ENCODE results near the gene MBOAT7. TPM values are rescaled to one million over a fixed set of nuclear protein-coding genes. Genes with fewer than 3 reads are reported as not detected.

Gene MBOAT7
- total RNA-seq, 1 experiment from 2014 or later = 100 TPM

DNA sequence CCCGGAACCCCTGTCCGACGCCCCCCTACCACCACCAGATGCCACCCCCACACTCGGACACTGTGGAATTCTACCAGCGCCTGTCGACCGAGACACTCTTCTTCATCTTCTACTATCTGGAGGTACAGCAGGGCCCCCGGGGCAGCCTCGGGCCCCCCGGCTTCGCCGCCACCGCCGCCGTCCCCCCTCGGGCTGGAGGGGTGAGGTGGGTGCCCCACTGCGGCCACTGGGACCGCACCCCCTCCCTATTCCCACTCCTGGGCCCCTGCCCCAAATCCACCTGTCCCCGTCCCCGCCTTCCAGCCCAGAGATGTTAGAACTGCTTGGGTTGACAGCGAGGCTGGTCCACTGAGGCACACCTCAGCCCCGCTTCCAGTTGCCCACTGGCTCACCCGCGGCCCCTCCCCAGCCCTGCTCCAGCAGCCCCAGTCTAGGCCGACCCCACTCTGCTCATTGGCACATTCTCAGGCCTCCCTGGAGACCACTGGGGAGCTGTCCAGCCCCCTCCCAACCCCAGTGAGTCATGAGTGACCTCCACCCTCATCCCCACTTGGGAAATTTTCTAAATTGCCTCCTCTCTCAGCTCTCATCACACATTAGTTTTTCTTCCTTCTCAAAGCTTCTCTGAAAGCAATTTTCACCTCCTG is 36.4 kb downstream of the MBOAT7 start:
- no peak overlapping the region for H2BK120ac ChIP-seq (ENCODE audit: low read depth, low read length, poor library complexity, severe bottlenecking)
- H4K91ac ChIP-seq (ENCODE audit: insufficient read length, low read depth, low read length) = no peak overlapping the region
- H2BK12ac ChIP-seq (ENCODE audit: insufficient read length, low read depth, low read length) = no peak overlapping the region
- H3K4me1 ChIP-seq (ENCODE audit: insufficient read depth, low read length) = no peaks in the 10 kb centered on the region
- DNase-seq = no peak
- H3K79me2 ChIP-seq (ENCODE audit: insufficient read depth, low read length) = no peaks in the 10 kb centered on the region
- no peaks in the 10 kb centered on the region for H4K20me1 ChIP-seq (ENCODE audit: control insufficient read depth, insufficient read depth, insufficient read length)
- no peaks in the 10 kb centered on the region; the same call in 1 of the 2 replicates for H3K27me3 Mint-ChIP-seq (ENCODE audit: low read depth)
- no peak overlapping the region for H2BK5ac ChIP-seq (ENCODE audit: insufficient read length, low read length)
- H3K23me2 ChIP-seq (ENCODE audit: insufficient read length, low read depth, low read length, poor library complexity, severe bottlenecking) = no peaks in the 10 kb centered on the region
- no peak overlapping the region for H4K5ac ChIP-seq (ENCODE audit: insufficient read length, low read depth, low read length)
- H3K4me1 Mint-ChIP-seq = no peaks in the 10 kb centered on the region
- H3K4me3 Mint-ChIP-seq = no peak overlapping the region; a peak in 1 of 5 replicates
- no peak overlapping the region for H3K23ac ChIP-seq (ENCODE audit: insufficient read length, low read depth, low read length)
- peaks cover 50 to 85% (median 84%) of the 10 kb centered on the region in 3 experiments for H3K36me3 Mint-ChIP-seq (ENCODE audit: insufficient read depth in 1 of 3, low read depth in 3 of 3)
- no peak overlapping the region for H3T11ph ChIP-seq (ENCODE audit: low read length)
- H3K79me1 ChIP-seq (ENCODE audit: insufficient read depth, low read depth, low read length, poor library complexity, severe bottlenecking) = no peaks in the 10 kb centered on the region
- TF ChIP-seq, protein P1, sequence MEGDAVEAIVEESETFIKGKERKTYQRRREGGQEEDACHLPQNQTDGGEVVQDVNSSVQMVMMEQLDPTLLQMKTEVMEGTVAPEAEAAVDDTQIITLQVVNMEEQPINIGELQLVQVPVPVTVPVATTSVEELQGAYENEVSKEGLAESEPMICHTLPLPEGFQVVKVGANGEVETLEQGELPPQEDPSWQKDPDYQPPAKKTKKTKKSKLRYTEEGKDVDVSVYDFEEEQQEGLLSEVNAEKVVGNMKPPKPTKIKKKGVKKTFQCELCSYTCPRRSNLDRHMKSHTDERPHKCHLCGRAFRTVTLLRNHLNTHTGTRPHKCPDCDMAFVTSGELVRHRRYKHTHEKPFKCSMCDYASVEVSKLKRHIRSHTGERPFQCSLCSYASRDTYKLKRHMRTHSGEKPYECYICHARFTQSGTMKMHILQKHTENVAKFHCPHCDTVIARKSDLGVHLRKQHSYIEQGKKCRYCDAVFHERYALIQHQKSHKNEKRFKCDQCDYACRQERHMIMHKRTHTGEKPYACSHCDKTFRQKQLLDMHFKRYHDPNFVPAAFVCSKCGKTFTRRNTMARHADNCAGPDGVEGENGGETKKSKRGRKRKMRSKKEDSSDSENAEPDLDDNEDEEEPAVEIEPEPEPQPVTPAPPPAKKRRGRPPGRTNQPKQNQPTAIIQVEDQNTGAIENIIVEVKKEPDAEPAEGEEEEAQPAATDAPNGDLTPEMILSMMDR (conservative IDR thresholded peaks at IDR 0.05) = no peak
- H2AK5ac ChIP-seq (ENCODE audit: insufficient read length, low read length) = no peak overlapping the region
- H3K9me3 ChIP-seq (ENCODE audit: control insufficient read depth, low read depth, low read length) = no peaks in the 10 kb centered on the region
- H3K9ac ChIP-seq (ENCODE audit: extremely low read depth, insufficient read length, low read length) = no peak overlapping the region
- no peak overlapping the region for H2BK20ac ChIP-seq (ENCODE audit: low read depth, low read length, poor library complexity, severe bottlenecking)
- no peak overlapping the region for H2BK15ac ChIP-seq (ENCODE audit: low read depth, low read length)
- no CpG with 5 or more reads among the region's 25 CpGs for WGBS (ENCODE audit: extremely low coverage, insufficient read length, low lambda C conversion rate)
- H3K9me3 Mint-ChIP-seq = no peaks in the 10 kb centered on the region
- no peaks in the 10 kb centered on the region for H3K27me3 ChIP-seq (ENCODE audit: insufficient read depth, low read length)
- H3K56ac ChIP-seq (ENCODE audit: insufficient read length, low read depth, low read length) = no peak overlapping the region
- no peak overlapping the region for H2AFZ ChIP-seq (ENCODE audit: low read length)
- H3K4ac ChIP-seq (ENCODE audit: low read depth, low read length) = no peak overlapping the region
- H3K4me2 ChIP-seq (ENCODE audit: insufficient read depth, insufficient read length, low read length) = no peak overlapping the region
- H3K27ac ChIP-seq (ENCODE audit: insufficient read length, low read depth, low read length) = no peak overlapping the region
- no peak overlapping the region for H3K14ac ChIP-seq (ENCODE audit: insufficient read depth, low read length)
- no peak overlapping the region for H3K18ac ChIP-seq (ENCODE audit: insufficient read length, low read depth, low read length)
- no peak overlapping the region for H4K8ac ChIP-seq (replicated peaks; ENCODE audit: insufficient read length, low read depth, low read length)
- H3K27ac Mint-ChIP-seq = peak overlapping the region in 1 of 3 experiments; percentile 28; a peak in 2 of 7 replicates

Measured in H9 (cell line).